ENCODE measurements around the gene RACK1. TPM values are rescaled to one million over a fixed set of nuclear protein-coding genes. Genes with fewer than 3 reads are reported as not detected.

Gene RACK1
- total and polyA plus RNA-seq, 2 donors from 2014 or later = 1,240 to 1,699 TPM

DNA sequence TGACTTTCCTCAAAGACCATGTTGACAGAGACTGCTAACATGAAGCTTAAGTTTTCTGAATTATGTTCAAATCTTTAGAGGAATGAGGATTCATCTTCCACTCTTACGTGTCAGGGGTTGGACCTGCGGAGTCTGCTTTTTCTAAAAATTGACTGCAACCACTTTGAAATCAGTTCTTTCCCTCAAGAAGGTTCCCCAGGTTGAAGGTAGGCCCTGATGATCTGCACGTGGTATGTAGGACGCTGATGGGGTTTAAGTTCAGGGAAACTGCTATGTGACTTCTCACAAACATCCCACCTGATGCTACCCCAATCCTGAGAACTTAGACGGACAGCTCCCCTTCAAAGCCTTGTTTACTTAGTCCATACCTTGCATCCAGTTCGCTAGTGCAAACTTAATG, 7.2 kb downstream of the RACK1 start:
- Histone ChIP-seq H3K4me1 (ENCODE audit: control insufficient read depth in 2 of 3, insufficient read depth in 2 of 3, low read depth in 1 of 3, low read length in 3 of 3) (peaks cover 0 to 1% (median under 1%) of the 10 kb centered on the region in 3 donors), H3K36me3 (ENCODE audit: control insufficient read depth in 2 of 3, insufficient read depth in 3 of 3, low read length in 3 of 3) (peaks cover 20 to 74% (median 52%) of the 10 kb centered on the region in 3 donors), H3K4me3 (ENCODE audit: low read length in 3 of 3) (no peak overlapping the region), H3K9ac (ENCODE audit: low read length in 3 of 3) (no peak overlapping the region), H3K27ac (ENCODE audit: low read depth in 2 of 2, low read length in 2 of 2) (no peak overlapping the region), H3K27me3 (ENCODE audit: control insufficient read depth, insufficient read depth, low read length) (no peaks in the 10 kb centered on the region), H3K9me3 (ENCODE audit: control insufficient read depth in 2 of 3, insufficient read depth in 1 of 3, low read length in 3 of 3) (no peaks in the 10 kb centered on the region)
- intact Hi-C loops (cut with DNase I) = no loop called here
- DNase-seq (no peak), FAIRE-seq (no peak)
- TF ChIP-seq, protein P1, sequence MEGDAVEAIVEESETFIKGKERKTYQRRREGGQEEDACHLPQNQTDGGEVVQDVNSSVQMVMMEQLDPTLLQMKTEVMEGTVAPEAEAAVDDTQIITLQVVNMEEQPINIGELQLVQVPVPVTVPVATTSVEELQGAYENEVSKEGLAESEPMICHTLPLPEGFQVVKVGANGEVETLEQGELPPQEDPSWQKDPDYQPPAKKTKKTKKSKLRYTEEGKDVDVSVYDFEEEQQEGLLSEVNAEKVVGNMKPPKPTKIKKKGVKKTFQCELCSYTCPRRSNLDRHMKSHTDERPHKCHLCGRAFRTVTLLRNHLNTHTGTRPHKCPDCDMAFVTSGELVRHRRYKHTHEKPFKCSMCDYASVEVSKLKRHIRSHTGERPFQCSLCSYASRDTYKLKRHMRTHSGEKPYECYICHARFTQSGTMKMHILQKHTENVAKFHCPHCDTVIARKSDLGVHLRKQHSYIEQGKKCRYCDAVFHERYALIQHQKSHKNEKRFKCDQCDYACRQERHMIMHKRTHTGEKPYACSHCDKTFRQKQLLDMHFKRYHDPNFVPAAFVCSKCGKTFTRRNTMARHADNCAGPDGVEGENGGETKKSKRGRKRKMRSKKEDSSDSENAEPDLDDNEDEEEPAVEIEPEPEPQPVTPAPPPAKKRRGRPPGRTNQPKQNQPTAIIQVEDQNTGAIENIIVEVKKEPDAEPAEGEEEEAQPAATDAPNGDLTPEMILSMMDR (IDR thresholded peaks at IDR 0.05; ENCODE audit: borderline replicate concordance, extremely low read depth, insufficient read depth) = no peak

DNA sequence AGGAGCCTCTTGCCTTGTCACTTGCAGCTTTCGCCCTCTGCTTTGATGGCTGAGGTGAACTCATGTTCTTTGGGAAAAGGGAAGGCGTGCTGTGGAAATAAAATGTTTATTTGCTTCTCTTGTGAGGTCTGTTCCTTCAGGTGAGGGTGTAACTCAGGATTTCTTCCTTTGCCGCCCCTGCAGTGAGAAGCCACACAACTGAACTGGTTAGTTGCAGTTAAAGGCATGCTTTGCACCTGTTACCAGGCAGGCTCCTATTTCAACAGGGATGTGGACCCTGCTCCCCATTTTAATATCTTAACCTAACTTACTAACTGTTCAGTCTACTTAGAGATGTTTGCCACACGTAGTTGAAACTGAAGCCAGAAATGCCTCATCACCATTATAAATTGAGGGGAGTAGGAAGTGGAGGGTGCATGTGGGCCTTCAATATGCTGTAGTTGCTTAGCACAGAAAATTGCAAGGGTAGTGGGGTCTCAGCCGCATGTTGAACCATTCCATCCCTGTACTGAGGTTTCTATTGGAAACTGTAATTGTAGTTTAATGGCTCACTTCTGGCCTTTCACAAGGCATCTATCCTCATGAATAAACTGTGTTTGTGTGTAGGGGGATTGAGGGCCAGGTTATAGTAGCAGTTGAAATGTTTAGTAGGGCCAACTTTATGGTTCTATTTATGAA, 7.9 kb downstream of the RACK1 start:
- FAIRE-seq = no peak
- H3K36me3 ChIP-seq (ENCODE audit: control insufficient read depth in 2 of 3, insufficient read depth in 3 of 3, low read length in 3 of 3) = peaks cover 20 to 74% (median 48%) of the 10 kb centered on the region in 3 donors
- TF ChIP-seq, protein P1 (IDR thresholded peaks at IDR 0.05; ENCODE audit: borderline replicate concordance, extremely low read depth, insufficient read depth) = no peak

DNA sequence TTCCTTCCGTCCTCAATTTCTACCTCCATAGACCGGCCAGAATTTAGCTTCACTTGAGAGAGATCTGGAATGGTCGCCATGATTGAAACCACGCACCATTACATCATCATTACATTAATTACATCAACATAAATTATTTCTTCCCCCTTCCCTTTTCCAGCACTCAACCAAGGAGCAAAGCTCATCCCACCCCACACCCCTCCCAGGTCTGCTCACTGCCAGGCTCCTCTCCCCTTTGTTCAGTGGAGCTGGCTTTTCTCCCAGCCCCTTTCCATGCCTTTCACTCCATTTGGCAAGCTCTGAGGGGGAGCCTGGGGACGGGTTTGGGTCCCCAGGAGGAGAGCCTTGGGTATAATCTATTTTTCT, 8.4 kb downstream of the RACK1 start:
- intact Hi-C loops (cut with DNase I) = no loop called here
- no peaks in the 10 kb centered on the region for H3K9me3 ChIP-seq (ENCODE audit: control insufficient read depth in 2 of 3, insufficient read depth in 1 of 3, low read length in 3 of 3)
- no peak overlapping the region for H3K4me3 ChIP-seq (ENCODE audit: low read length in 3 of 3)
- DNase-seq = no peak
- H3K9ac ChIP-seq (ENCODE audit: low read length in 3 of 3) = no peak overlapping the region
- peaks cover 20 to 74% (median 51%) of the 10 kb centered on the region in 3 donors for H3K36me3 ChIP-seq (ENCODE audit: control insufficient read depth in 2 of 3, insufficient read depth in 3 of 3, low read length in 3 of 3)
- TF ChIP-seq, protein P1 (IDR thresholded peaks at IDR 0.05; ENCODE audit: borderline replicate concordance, extremely low read depth, insufficient read depth) = no peak
- H3K4me1 ChIP-seq (ENCODE audit: control insufficient read depth in 2 of 3, insufficient read depth in 2 of 3, low read depth in 1 of 3, low read length in 3 of 3) = no peaks in the 10 kb centered on the region
- H3K27me3 ChIP-seq (ENCODE audit: control insufficient read depth, insufficient read depth, low read length) = no peaks in the 10 kb centered on the region
- FAIRE-seq = no peak
- H3K27ac ChIP-seq (ENCODE audit: low read depth in 2 of 2, low read length in 2 of 2) = no peak overlapping the region

More for the DNA sequence above, 7.9 kb downstream of the RACK1 start:
- H3K27me3 ChIP-seq (ENCODE audit: control insufficient read depth, insufficient read depth, low read length) = no peaks in the 10 kb centered on the region
- DNase-seq = no peak
- intact Hi-C loops (cut with DNase I) = no loop called here
- H3K9ac ChIP-seq (ENCODE audit: low read length in 3 of 3) = no peak overlapping the region
- H3K27ac ChIP-seq (ENCODE audit: low read depth in 2 of 2, low read length in 2 of 2) = no peak overlapping the region
- H3K4me3 ChIP-seq (ENCODE audit: low read length in 3 of 3) = no peak overlapping the region
- no peaks in the 10 kb centered on the region for H3K9me3 ChIP-seq (ENCODE audit: control insufficient read depth in 2 of 3, insufficient read depth in 1 of 3, low read length in 3 of 3)
- H3K4me1 ChIP-seq (ENCODE audit: control insufficient read depth in 2 of 3, insufficient read depth in 2 of 3, low read depth in 1 of 3, low read length in 3 of 3) = no peaks in the 10 kb centered on the region
